GM19455 (cell line): Measurements from ENCODE around the gene PTPRZ1.

Experiments
- ATAC-seq: cut with Tn5 transposase; IDR thresholded peaks from one replicate; pipeline ENCODE4 v1.9.1; 2021; ENCODE audit not compliant: unreplicated experiment

The PTPRZ1 gene

DNA sequence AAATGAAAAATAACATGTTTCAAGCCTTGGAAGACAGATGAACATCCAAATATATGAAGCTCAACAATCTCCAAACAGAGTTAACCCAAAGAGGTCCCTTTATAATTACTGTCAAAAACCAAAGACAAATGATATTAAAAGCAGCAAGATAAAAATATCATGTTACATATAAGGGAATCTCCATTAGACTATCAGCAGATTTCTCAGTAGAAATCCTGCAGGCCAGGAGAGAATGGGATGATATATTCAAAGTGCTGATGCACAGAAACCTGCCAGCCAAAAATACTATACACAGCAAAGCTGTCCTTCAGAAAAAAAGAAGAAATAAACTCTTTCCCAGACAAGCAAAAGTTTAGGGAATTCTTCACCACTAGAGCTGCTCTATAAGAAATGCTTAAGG is 230.1 kb downstream of the PTPRZ1 start:
- ATAC-seq, result no peak
